ENCODE measurements around the gene FOXA1.
"Not testable (repeated sequence)": the region's sequence is repeated elsewhere in the genome, so short reads cannot be mapped to it uniquely, and the experiment has no call there.

The FOXA1 gene

GRCh38 chr14:37558740-37559139 lies 36.3 kb downstream of the FOXA1 start:
- no peak for DNase-seq (ENCODE audit: low spot score)

GRCh38 chr14:37555596-37555995 lies 39.5 kb downstream of the FOXA1 start:
- not testable (repeated sequence) for DNase-seq (ENCODE audit: low spot score)

- no peak for DNase-seq (ENCODE audit: low spot score)
These were observed 41.0 kb downstream of the FOXA1 start for GRCh38 chr14:37553935-37554550.

- DNase-seq (ENCODE audit: low spot score): no peak
These were observed 43.9 kb downstream of the FOXA1 start for GRCh38 chr14:37551119-37551518.

GRCh38 chr14:37550511-37550910 lies 44.5 kb downstream of the FOXA1 start:
- DNase-seq (ENCODE audit: low spot score): no peak

GRCh38 chr14:37546621-37547447 lies 48.2 kb downstream of the FOXA1 start:
- DNase-seq (ENCODE audit: low spot score): no peak

- DNase-seq (ENCODE audit: low spot score): no peak
These were observed 49.9 kb downstream of the FOXA1 start for GRCh38 chr14:37545174-37545573.

- no peak for DNase-seq (ENCODE audit: low spot score)
These were observed 50.6 kb downstream of the FOXA1 start for GRCh38 chr14:37544407-37544806.

- no peak for DNase-seq (ENCODE audit: low spot score)
These were observed 55.1 kb downstream of the FOXA1 start for GRCh38 chr14:37539992-37540391.
